Activated CD4-positive, alpha-beta T cell treated with anti-CD3 and anti-CD28 coated beads for 1 hour (primary cell): Measurements from ENCODE around the gene PIGH.

ENCODE experiments used
- DNase-seq: peaks from one replicate; pipeline ENCODE4 v3.0.0-alpha.2; 2020

PIGH gene

DNA sequence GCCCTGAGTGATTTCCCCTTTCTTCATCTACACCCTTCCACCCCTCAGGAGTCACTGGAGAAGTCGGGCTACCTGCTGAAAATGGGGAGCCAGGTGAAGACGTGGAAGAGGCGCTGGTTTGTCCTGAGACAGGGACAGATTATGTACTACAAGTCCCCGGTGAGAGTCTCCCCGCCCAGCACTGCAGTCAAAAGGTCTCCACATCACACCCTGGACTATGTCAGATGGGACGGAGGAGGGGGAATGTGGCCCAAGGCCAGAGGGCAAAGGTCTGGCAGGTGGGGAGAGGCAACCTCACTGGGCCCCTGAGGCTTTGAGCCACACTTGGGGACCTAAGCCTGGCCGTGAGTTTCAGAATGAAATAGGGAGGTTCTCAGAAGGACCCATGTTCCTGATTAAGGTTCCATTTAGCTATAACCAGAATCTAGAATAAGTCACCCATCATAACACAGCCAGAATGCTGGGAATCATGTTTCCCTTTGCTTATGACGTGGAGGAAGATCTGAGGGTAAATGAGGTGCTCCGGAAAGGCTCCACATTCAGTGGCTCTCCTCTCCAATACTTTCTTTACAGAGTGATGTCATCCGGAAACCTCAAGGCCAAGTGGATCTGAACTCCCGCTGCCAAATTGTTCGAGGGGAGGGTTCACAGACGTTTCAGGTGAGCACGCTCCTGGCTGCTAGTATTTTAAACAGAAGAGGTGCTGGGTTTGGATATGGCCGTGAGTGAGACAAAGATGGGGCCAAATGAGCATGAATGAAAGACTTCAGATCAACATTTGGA, 26.6 kb downstream of the PIGH start:
- no peak for DNase-seq

DNA sequence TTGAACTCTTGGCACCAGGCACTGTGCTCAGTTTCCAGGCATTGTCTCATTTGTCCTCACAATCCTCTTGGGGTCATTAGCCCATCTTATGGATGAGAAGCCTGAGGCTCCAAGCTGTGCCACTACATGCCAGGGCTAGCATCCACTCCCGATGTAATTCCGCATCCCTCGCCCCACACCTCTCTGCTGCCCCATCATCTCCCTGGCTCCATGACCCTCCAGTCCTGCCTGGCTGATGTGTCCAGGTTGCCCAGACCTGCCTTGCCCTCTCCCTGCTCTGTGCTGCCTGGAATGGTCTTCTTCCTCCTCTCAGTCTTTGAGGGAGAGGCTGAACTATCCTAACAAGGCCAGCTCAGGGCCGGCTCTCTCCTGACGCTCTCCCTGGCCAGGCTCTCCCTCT, 27.5 kb downstream of the PIGH start:
- DNase-seq, result no peak

DNA sequence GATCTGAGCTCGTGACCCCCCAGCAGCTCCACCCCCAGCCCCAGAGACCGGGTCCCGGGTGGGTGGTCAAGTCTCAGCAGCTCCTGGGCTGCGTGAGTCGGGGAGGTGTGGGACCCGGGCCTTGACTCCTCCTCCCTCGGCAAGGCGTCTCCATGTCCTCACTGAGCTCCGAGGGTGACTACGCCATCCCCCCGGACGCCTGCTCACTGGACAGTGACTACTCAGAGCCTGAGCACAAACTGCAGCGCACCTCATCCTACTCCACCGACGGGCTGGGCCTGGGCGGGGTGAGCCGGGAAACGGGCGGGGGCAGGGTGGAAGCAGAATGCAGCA, 28.1 kb downstream of the PIGH start:
- no peak for DNase-seq

DNA sequence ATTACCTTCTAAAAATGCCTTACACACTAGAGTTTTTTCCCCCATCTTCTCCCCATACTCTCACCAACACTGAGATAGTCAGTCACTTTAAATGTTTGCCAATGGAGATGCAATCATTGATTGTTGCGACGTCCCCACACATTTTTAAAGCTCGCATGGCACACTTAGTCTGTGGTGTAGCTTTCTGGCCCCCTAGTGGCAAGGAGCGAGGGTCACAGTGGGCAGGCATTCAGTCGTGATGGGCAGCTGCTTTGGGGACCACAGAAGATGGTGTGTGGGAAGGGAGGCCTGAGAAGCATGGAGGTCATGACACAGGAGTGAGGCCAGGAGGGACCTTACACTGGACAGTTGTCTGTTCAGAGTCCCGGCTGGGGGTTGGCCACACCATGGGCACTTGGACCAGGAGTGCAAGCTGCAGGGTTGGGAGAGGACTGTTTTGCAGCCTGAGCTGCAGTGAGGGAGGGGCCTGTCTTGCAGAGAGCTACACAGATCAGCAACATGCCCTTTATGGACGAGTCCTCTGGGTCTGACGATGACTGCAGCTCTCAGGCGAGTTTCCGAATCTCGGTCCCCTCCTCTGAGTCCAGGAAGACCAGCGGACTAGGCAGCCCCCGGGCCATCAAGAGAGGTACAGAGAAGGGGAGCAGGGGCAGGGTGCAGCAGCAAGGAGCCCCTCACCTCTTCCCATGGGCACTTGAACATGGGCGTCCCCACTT, 28.6 kb downstream of the PIGH start:
- peak; percentile 57 for DNase-seq

DNA sequence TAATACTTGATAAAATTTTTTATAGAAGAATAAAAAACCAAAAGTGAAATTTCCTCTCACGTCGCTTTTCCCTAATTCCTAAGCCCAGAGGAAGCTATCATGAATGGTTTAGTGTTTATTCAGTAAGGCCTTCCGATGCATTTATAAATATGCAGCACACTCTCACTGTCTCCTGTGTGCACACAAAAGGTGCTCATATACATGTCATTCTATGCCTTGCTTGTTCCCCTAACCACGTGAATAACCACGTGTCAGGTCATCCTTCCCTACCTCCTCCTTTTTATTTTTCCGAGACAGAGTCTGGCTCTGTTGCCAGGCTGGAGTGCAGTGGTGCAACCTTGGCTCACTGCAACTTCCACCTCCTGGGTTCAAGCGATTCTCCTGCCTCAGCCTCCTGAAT, 29.6 kb downstream of the PIGH start:
- no peak for DNase-seq

DNA sequence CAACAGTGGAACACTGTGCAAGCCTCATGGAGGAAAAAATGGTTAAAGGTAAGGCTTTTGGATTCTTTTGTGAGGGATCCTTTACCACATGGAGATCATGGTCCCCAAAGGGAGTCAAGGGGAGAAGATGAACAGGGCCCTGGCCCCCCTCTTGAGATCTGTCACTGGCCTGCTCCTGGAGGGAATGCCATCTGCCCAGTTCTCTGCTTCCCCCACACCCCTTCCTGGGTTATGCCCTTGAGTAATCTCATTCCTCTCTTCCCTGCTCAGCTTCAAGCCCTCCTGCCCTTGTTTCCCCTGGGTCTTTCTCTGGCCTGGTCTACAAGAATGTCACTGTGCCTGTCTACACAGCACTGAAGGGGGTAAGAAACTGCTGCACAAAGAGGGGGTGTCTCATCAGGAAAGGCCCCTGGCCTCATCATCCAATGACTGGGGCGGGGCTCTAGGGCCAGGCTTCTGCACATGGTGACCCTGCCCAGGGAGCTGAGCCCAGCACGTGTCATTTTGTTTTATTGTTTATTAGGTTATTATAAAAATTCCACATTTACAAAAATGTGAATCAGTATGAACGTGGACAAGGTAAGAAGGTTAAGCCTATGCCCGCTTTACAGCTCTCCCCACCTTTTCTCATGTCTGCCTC, 30.3 kb downstream of the PIGH start:
- DNase-seq, result no peak

DNA sequence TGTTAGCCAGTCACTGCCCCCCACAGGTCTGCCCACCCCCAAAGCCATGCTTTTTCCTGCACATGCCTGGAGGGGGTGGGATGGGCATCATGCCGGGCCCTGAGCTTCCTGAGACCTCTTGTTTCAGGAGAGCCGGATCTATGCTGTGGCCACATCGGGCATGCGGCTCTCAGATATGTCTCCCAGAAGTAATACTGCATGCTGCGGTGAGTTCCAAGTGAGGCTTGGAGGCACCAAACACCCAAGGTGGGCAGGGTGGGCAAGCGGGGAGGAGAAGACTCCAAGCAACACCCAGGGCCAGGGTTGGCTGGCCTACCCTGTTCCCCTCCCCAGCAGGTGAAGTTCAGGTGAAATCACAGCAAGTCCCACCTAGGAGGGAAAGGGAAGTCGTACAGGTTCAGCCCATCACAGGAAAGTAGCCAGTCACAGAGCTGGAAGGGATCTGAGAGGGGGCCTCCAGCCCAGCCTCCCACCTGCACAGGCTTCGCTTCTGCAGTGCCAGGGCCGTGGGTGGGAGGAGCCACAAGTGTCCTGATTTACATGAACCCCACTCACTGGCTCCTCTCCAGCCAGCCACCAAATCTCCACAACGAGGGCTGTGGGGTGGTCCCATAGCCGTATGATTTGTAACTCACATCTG, 30.9 kb downstream of the PIGH start:
- DNase-seq, result no peak

DNA sequence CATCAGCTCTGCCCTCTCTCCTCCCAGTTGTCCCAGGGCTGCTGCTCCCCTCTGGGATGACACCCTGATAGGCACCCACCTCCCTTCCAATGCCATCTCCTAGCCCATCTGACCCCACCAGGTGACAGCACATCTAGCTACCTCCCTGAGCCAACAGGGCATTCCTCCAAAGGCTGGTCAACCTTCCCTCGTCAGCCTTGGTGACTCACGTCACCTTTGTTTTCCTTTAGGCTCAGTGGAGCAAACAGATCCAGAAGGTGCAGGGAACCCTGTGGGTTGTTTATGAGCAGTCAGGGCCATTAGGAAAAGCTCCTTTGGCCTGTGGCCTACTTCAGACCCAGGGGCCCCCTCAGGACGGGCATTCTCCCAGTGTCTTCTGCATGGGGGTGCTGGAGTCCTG, 32.4 kb downstream of the PIGH start:
- DNase-seq, result no peak

DNA sequence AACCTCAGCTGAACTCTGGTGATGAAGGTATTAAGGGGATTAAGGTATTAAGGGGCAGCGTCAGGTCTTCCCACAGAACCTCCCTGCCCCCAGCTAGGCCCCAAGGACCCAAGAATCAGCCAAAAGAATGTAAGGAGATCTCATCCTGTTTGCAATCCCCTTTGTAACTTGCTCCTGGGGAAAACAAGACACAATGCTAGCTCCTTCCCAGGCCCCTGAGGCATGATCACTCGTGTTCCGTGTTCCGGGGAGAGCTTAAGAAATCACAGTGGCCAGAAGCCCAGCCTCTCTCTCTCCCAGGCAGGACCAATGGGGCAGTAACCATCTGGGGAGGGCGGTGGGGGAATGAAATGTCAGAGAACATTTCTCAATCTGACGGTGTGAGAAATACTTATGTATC, 33.2 kb downstream of the PIGH start:
- no peak for DNase-seq

DNA sequence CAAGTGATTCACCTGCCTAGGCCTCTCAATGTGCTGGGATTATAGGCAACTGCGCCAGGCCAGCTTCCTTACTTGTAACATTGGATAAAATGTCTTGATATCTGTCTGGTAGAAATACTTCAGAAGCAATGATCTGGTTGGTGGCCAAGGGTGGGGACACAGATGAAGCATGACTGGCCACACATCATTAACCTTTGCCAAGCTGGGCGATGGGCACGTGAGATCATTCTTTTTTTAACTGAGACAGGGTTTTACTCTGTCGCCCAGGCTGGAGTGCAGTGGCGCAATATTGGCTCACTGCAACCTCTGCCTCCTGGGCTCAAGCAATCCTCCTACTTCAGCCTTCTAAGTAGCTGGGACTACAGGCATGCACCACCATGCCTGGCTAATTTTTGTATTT, 35.8 kb downstream of the PIGH start:
- DNase-seq, result no peak

DNA sequence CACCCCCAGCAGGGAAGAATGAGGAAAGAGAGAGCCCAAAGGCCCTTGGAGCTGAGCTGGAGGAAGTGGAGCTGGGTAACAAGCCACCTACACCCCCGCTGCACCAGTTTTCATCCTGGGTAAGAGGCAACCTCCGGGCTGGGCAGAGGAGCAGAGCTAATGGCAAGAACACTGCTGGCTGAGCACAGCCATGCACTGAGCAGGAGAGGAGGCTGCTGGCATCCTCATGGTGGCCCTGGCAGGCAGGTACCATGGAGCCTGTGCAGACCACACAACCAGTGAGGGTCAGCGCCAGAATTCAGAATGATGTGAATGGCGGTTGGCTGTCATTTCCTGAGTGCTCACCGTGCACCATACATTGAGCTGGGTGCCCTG, 37.3 kb downstream of the PIGH start:
- no peak for DNase-seq

DNA sequence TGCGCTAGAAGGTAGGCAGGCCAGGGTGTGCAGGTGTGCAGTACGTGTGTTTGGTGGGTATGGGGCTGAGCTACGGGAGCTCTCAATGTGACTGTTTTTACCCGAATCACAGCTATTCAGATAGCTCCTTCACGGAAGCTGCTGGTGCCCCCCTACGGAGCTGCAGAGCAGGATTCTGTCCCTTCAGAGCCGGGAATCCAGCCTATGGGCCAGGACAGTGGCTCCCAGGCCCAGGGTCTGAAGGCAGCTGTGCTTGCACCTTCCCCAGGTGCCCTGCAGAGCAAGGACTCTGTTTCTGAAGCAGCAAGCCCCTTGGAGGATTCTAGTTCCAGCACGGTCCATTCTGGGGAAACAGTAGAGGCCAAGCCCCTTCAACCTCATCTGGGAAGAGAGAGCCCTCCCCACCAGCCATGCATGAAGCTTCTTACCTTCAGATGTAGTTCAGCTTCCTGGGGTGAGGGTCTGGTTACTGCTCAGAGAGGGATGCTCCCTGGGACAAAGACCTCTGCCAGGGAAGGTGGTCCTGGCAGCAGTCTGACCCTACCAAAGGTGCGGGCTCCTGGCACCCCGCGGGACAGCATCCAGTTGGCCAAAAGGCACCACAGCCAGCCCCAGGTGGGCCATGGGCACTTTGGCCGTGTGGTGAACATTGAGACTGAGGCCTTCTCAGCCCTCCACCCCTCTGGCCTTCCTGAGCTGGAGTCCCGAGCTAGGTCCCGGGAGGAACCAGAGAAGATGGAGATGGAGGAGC, 37.9 kb downstream of the PIGH start:
- DNase-seq, result no peak

DNA sequence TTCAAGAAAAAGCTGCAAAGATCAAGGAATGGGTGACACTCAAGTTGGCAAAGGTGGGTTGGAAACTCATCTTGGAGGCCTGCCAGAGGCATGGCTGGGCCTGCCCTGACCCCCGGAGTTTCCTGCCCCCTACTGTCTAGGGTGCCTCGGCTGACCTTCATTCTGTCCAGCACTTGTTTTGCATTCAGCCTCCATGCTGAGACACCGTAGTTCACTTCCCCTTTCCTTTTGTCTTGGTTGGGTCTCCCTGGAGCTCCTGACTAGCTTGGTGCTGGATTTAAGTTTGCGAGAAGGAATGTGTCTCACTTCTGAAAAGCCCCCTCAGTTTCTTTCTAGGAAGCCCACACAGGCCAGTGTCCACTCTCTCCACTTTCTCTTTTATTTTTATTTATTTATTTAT, 40.4 kb downstream of the PIGH start:
- no peak for DNase-seq

DNA sequence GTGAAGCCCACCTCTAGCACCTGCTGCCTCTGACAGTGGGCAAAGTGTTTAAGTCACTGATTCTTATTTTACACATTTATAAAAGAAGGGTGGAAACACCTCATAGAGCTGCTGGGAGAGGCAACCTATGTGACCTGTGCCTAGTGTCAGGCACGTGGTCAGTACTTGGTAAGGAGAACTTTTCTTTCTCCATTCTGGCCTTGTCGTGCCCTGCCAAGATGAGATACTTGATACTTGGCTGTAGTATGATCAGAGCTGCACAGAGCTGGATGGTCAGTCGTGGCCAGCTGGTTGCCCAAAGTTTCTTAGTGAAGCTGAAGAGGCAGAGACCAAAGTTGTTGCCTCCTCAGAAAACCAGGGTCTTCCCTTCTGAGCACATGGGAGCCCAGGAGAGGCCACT, 42.4 kb downstream of the PIGH start:
- no peak for DNase-seq

DNA sequence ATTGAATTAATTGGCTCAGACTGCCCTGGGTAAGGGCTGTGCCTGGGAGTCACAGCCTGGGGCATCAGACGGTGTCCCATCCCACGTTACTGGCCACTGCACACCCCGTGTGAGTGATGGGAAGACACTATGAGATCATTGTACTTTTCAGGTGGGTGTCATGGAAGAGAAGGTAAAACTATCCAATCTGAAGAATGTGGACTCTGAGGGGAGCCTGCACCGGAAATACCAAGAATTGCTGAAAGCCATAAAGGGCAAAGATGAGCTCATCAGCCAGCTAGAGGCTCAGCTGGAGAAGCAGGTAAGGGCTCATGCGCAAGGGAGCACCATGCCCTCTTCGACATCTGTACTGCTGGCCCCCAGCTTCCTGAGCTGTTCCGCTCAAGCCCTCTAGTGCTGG, 43.0 kb downstream of the PIGH start:
- no peak for DNase-seq

DNA sequence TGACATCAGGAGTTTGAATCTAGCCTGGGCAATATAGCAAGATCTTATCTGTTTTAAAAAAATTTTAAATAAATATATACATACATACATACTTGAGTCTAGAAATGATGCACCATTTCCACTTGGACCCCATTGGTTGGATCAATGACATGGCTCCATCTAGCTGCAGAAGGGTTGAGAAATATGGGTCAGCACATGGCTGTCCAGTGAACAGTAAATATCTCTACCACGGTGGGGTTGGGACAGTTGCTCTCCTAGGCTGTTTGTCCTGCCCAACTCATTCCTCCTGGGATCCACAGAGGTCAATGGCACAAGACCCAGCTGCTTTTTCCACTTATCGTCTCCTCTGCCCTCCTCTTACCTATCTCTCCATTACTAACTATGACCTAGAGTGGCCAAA, 43.4 kb downstream of the PIGH start:
- DNase-seq, result no peak

DNA sequence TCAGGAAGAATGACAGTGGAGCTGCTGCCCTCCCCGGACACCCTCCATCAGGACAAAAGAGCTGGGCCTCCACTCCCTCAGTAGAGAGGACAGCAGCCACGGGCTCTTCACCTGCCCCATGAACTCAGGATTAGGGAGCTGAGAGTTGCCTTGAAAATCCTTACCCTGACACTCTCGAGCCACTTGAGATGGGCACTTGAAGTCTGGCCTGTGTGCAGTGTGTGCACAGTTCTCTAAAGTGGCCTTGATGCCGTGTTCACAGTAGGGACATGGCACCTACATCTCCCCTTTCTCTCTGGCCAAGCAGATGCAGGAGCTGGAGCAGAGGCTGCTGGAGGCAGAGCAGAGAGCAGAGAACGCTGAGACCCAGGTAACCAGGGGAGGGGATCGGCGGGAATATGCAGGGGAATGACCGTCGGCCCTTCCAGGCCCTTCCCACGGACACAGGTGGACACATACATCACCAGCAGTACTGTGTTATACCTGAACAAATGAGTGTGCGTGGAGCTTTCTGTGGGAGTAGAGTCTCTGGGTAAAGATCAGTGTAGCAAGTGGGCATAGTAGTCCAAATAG, 44.5 kb downstream of the PIGH start:
- no peak for DNase-seq

DNA sequence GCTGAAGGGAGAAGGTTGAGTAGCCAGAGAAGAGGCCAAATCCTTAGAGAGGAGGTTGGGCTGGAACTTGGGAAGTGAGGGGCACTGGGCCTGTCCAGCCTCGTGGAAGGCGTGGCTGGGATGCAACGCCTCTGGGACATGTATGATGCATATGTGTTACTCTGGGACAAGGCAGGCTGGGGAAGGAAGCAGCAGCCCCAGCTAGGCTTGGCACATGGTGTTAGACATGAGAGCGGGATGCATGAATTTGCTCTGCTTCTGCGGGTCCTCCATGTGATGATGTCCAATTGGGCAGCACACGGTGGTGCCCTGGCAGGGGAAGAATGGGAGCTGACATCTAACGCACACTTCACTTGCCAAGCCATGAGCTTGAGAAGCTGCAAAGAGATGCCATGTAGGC, 45.7 kb downstream of the PIGH start:
- DNase-seq, result no peak

DNA sequence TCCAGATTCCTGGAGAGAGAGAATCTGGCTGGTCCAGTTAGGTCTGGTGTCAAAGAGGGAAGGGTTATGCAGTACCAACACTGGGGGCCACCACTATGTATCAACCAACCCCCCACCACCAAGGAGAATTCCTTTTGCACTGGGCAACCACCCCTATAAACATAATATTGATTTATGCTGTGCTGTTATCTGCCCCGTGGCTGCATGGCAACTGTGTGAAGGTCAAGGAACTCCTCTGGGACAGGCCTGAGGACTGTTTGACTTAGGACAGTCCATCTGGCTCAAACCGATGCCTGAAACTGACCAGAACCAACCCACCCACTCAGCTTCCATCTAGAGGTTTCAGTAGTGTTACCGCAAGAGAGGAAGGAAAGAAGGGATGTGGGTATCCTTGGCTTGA, 46.5 kb downstream of the PIGH start:
- no peak for DNase-seq

DNA sequence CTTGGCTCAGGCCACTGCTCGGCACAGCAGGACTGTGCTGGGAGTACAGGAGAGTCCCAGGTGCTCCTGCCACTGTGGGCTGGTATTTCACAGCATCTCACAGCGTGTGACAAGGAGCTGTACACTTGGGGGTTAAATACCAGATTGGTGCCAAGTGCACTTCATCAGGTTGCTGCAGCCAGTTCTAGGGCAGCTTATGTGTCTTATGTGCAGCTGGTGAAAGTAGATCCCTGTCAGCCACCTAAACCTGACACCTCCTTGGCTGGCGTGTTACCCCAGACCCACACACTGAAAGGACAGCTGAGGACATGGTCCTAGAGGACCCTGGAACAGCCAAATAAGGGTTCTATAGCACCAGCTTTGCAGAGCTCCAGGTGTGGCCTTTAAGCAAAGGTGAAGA, 48.1 kb downstream of the PIGH start:
- DNase-seq, result no peak

DNA sequence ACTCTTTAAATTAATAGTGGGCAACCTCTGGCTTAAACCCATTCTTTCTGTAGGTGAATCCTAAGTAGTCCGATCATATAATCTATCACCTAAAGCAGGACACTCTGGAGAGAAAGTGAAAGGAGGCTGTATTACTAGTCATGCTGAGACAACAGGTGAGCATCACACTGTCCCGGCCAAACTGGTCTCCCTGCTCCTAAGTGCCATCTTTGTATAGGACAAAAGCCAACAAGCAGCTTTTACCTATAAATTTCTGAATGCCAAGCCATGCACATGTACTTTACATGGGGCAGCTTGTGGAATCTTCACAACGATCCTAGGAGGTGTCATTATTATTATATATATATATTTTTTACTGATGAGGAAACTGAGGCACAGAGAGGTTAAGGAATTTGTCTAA, 48.9 kb downstream of the PIGH start:
- no peak for DNase-seq

DNA sequence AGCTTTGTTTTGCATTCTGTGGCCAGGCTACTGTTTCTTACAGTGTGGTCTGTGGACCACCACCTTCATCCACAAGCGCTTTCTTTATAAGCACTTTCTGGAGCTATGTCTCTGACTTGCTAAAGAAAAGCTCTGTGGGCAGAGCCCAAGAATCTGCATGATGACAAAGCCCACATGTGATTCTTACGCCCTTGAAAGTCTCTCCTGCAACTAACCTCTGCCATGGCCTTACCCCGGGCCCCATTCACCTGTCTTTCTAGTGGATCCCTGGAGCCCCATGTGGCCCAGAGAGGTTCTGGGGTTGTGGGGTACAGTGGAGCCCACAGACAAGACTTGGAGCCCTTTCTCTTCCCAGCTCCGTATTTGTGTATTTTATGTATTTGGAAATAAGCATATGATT, 50.3 kb downstream of the PIGH start:
- no peak for DNase-seq

DNA sequence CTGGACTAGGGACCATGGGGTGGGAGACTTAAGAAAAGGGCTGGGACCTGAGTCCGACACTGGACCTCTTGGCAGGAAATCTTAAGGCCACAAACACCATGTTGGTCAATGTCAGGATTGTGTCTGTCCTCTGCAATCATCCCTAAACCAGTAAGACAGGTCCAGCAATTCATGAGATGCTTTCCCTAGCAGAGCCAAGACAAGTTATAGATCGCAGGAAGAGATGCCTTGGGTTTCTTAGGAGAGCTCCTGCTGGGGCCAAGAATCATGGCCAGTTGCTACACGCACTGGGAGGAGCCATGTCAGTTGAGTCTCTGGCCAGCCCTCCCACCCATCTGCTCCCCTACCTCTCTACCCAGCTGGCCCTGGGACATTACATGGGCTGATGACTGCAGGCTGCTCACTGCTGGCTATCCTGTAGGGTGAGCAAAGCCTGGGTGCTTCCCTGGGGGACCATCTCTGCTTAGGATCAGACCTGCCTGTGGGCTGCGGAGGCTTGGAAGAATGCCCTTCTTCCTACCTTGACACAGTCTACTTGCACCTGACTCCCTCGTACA, 52.8 kb downstream of the PIGH start:
- no peak for DNase-seq
